Thoracic aorta (tissue), 2 donors: ENCODE measurements around the gene PTPRN2. TPM values are rescaled to one million over a fixed set of nuclear protein-coding genes. Genes with fewer than 3 reads are reported as not detected.

Experiments
- ATAC-seq: fragments of 150-250 bp; one replicate; pipeline ENCODE4 v1.8.0; 2017; ENCODE audit warnings: low read depth; ENCODE audit not compliant: insufficient number of reproducible peaks, low FRiP score
- DNase-seq: peaks from one replicate; pipeline ENCODE4 v3.0.0-alpha.2; 2020; ENCODE audit warnings: low spot score
- H3K27ac ChIP-seq, 2 donors: fragments of 200-600 bp; sonication (generic); 1 replicate in 1 of 2; 2 replicates in 1 of 2; pipeline ENCODE4 v1.5.1; 2016; ENCODE audit warnings: mild to moderate bottlenecking in 2 of 2, moderate library complexity in 2 of 2
- H3K27me3 ChIP-seq: fragments of 200-600 bp; sonication (generic); replicated peaks from 2 replicates; pipeline ENCODE4 v1.6.0; 2016; ENCODE audit warnings: mild to moderate bottlenecking; ENCODE audit not compliant: insufficient read depth
- H3K36me3 ChIP-seq: fragments of 200-600 bp; sonication (generic); one replicate; pipeline ENCODE4 v1.5.1; 2016
- H3K4me1 ChIP-seq, 2 donors: fragments of 200-600 bp; sonication (generic); 1 replicate in 1 of 2; 2 replicates in 1 of 2; pipeline versions ENCODE4 v1.5.1 to v1.6.0; 2016; ENCODE audit warnings: low read depth in 2 of 2, mild to moderate bottlenecking in 1 of 2; ENCODE audit not compliant: control insufficient read depth in 1 of 2
- H3K4me3 ChIP-seq: fragments of 200-600 bp; sonication (generic); 2 replicates; pipeline ENCODE4 v1.5.1; 2016; ENCODE audit warnings: mild to moderate bottlenecking
- H3K9me3 ChIP-seq: fragments of 200-600 bp; sonication (generic); 2 replicates; pipeline ENCODE4 v1.5.1; 2016
- CTCF ChIP-seq: fragments of 200-600 bp; sonication (generic); IDR thresholded peaks from one replicate; pipeline ENCODE4 v1.5.1; 2019; ENCODE audit warnings: antibody characterized with exemption
- total RNA-seq, 2 donors: library from RNA; depleted of rRNA; stranded (reverse); fragments of >200 nt; gene quantifications; one replicate each; pipeline versions ENCODE4 v1.1.0 to v1.2.3, GENCODE V29; 2016

PTPRN2 gene
- total RNA-seq, 2 donors from 2014 or later = 2.2 to 3.1 TPM

GRCh38 chr7:158030566-158030965 lies 557.1 kb downstream of the PTPRN2 start:
- Histone ChIP-seq H3K27me3 (no peaks in the 10 kb centered on the region), H3K4me3 (no peak overlapping the region), H3K4me1 (no peaks in the 10 kb centered on the region), H3K27ac (no peak overlapping the region), H3K36me3 (no peaks in the 10 kb centered on the region), H3K9me3 (no peaks in the 10 kb centered on the region)
- no peak for TF ChIP-seq CTCF
- ATAC-seq = no peak
- no peak for DNase-seq

- TF ChIP-seq CTCF = no peak
- no peaks in the 10 kb centered on the region for H3K27me3 ChIP-seq
- H3K4me3 ChIP-seq = no peak overlapping the region
- ATAC-seq (no peak), DNase-seq (no peak)
- H3K4me1 ChIP-seq = no peaks in the 10 kb centered on the region
- no peaks in the 10 kb centered on the region for H3K9me3 ChIP-seq
- no peak overlapping the region for H3K27ac ChIP-seq
- H3K36me3 ChIP-seq = no peaks in the 10 kb centered on the region
Observed at GRCh38 chr7:158030071-158030470, 557.6 kb downstream of the PTPRN2 start.

GRCh38 chr7:158029509-158029908 lies 558.1 kb downstream of the PTPRN2 start:
- ATAC-seq (no peak), DNase-seq (no peak)
- Histone ChIP-seq H3K4me1 (no peaks in the 10 kb centered on the region), H3K4me3 (no peak overlapping the region), H3K27me3 (no peaks in the 10 kb centered on the region), H3K27ac (no peak overlapping the region), H3K36me3 (no peaks in the 10 kb centered on the region), H3K9me3 (no peaks in the 10 kb centered on the region)
- TF ChIP-seq CTCF = no peak

GRCh38 chr7:158028971-158029370 lies 558.7 kb downstream of the PTPRN2 start:
- no peak for TF ChIP-seq CTCF
- ATAC-seq = no peak
- Histone ChIP-seq H3K4me1 (no peaks in the 10 kb centered on the region), H3K36me3 (no peaks in the 10 kb centered on the region), H3K27ac (no peak overlapping the region), H3K4me3 (no peak overlapping the region), H3K27me3 (no peaks in the 10 kb centered on the region), H3K9me3 (no peaks in the 10 kb centered on the region)
- no peak for DNase-seq

- H3K4me1 ChIP-seq = no peaks in the 10 kb centered on the region
- no peak overlapping the region for H3K4me3 ChIP-seq
- DNase-seq (no peak), ATAC-seq (no peak)
- H3K9me3 ChIP-seq = no peaks in the 10 kb centered on the region
- H3K27me3 ChIP-seq = no peaks in the 10 kb centered on the region
- no peak overlapping the region for H3K27ac ChIP-seq
- H3K36me3 ChIP-seq = no peaks in the 10 kb centered on the region
- no peak for TF ChIP-seq CTCF
Observed at GRCh38 chr7:158028290-158028941, 559.2 kb downstream of the PTPRN2 start.
